HG03342 (cell line): ENCODE data around the gene CLIC3.
"Not testable (repeated sequence)": the region's sequence is repeated elsewhere in the genome, so short reads cannot be mapped to it uniquely, and the experiment has no call there.

Source experiments
- ATAC-seq: cut with Tn5 transposase; IDR thresholded peaks from one replicate; pipeline ENCODE4 v1.9.1; 2021; ENCODE audit warnings: mild to moderate bottlenecking, moderate library complexity; ENCODE audit not compliant: unreplicated experiment

The CLIC3 gene

GRCh38 chr9:136996361-136997292 lies at the start of gene CLIC3:
Gene CLIC3 (minus strand): TSS chr9:136996568. CDS start chr9:136996543, 25 bp downstream.
- ATAC-seq, result no peak

GRCh38 chr9:137045294-137046087 lies 49.1 kb upstream of the CLIC3 start:
- no peak for ATAC-seq

GRCh38 chr9:137044502-137045177 lies 48.3 kb upstream of the CLIC3 start:
- ATAC-seq, result no peak

GRCh38 chr9:137044037-137044436 lies 47.7 kb upstream of the CLIC3 start:
- no peak for ATAC-seq

GRCh38 chr9:137042751-137043727 lies 46.7 kb upstream of the CLIC3 start:
- ATAC-seq, result no peak

GRCh38 chr9:137041124-137041523 lies 44.8 kb upstream of the CLIC3 start:
- no peak for ATAC-seq

GRCh38 chr9:137040568-137040967 lies 44.2 kb upstream of the CLIC3 start:
- no peak for ATAC-seq

GRCh38 chr9:137039611-137040366 lies 43.4 kb upstream of the CLIC3 start:
- no peak for ATAC-seq

- no peak for ATAC-seq
Observed at GRCh38 chr9:137038916-137039315, 42.5 kb upstream of the CLIC3 start.

GRCh38 chr9:137037483-137037882 lies 41.1 kb upstream of the CLIC3 start:
- ATAC-seq, result no peak

- no peak for ATAC-seq
Observed at GRCh38 chr9:137037035-137037434, 40.7 kb upstream of the CLIC3 start.

- ATAC-seq, result no peak
Observed at GRCh38 chr9:137035937-137036336, 39.6 kb upstream of the CLIC3 start.

- ATAC-seq, result no peak
Observed at GRCh38 chr9:137035507-137035834, 39.1 kb upstream of the CLIC3 start.

- no peak for ATAC-seq
Observed at GRCh38 chr9:137034709-137035506, 38.5 kb upstream of the CLIC3 start.

- no peak for ATAC-seq
Observed at GRCh38 chr9:137034039-137034708, 37.8 kb upstream of the CLIC3 start.

GRCh38 chr9:137033481-137033880 lies 37.1 kb upstream of the CLIC3 start:
- not testable (repeated sequence) for ATAC-seq

- ATAC-seq, result no peak
Observed at GRCh38 chr9:137032858-137033257, 36.5 kb upstream of the CLIC3 start.
